Measurements from ENCODE around the gene KANK3. TPM values are rescaled to one million over a fixed set of nuclear protein-coding genes. Genes with fewer than 3 reads are reported as not detected.

The KANK3 gene
- polyA plus RNA-seq, 3 donors, result 0.15 TPM; not detected in 2

GRCh38 chr19:8361921-8362793, 19.1 kb upstream of the KANK3 start:
- Histone ChIP-seq H3K36me3 (replicated peaks in 1 of 2; ENCODE audit: control insufficient read depth in 1 of 2, insufficient read depth in 2 of 2, low read length in 2 of 2) (no peaks in the 10 kb centered on the region), H2AFZ (ENCODE audit: insufficient read depth, low read depth, low read length, poor library complexity, severe bottlenecking) (no peak overlapping the region), H3K4me2 (replicated peaks; ENCODE audit: extremely low read depth, low read length, poor library complexity, severe bottlenecking) (no peak overlapping the region), H3K27me3 (ENCODE audit: control insufficient read depth in 2 of 2, insufficient read depth in 2 of 2, low read length in 2 of 2) (peaks cover 12 to 53% of the 10 kb centered on the region in 2 donors), H4K20me1 (ENCODE audit: insufficient read depth, low read length) (no peaks in the 10 kb centered on the region), H3K9me3 (replicated peaks in 1 of 2; ENCODE audit: control insufficient read depth in 1 of 2, insufficient read depth in 1 of 2, low read length in 2 of 2) (peaks cover 0 to 13% of the 10 kb centered on the region in 2 donors), H3K4me1 (ENCODE audit: control insufficient read depth in 1 of 2, insufficient read depth in 2 of 2, low read length in 2 of 2) (peaks cover 14 to 15% of the 10 kb centered on the region in 2 donors), H3K4me3 (replicated peaks in 1 of 3; ENCODE audit: low read depth in 2 of 3, low read length in 3 of 3) (no peak overlapping the region), H3K27ac (ENCODE audit: low read depth in 1 of 2, low read length in 2 of 2) (no peak overlapping the region), H3K9ac (ENCODE audit: insufficient read depth, low read length, poor library complexity, severe bottlenecking) (no peak overlapping the region), H3K79me2 (ENCODE audit: insufficient read depth, low read length) (no peaks in the 10 kb centered on the region)
- WGBS (ENCODE audit: insufficient coverage), result 0% methylated on average over 2 of the region's 12 CpGs
- H3K4me3 Mint-ChIP-seq, result peak overlapping the region in 1 of 2 donors; percentile 8
- peaks cover 0 to 1% of the 10 kb centered on the region in 2 donors for H3K36me3 Mint-ChIP-seq
- peaks cover 25% of the 10 kb centered on the region for H3K4me1 Mint-ChIP-seq
- peak; percentile 35 to 70 (median 45) for DNase-seq
- intact Hi-C loops (cut with micrococcal nuclease), result no loop called here
- no peak for TF ChIP-seq CTCF (IDR thresholded peaks at IDR 0.05)
- peaks cover 53 to 69% (median 68%) of the 10 kb centered on the region in 3 donors for H3K27me3 Mint-ChIP-seq (ENCODE audit: low read depth in 3 of 3)
- H3K27ac Mint-ChIP-seq, result peak overlapping the region in 5 of 7 donors; percentile 37 to 74 (median 67)
- peaks cover 0 to 11% (median 4%) of the 10 kb centered on the region in 7 donors for H3K9me3 Mint-ChIP-seq

- H3K36me3 Mint-ChIP-seq, result peaks cover 0 to 1% of the 10 kb centered on the region in 2 donors
- DNase-seq, result no peak
- peaks cover 33% of the 10 kb centered on the region for H3K4me1 Mint-ChIP-seq
- H2AFZ ChIP-seq (ENCODE audit: insufficient read depth, low read depth, low read length, poor library complexity, severe bottlenecking), result no peak overlapping the region
- H3K4me3 ChIP-seq (replicated peaks in 1 of 3; ENCODE audit: low read depth in 2 of 3, low read length in 3 of 3), result no peak overlapping the region
- H3K4me1 ChIP-seq (ENCODE audit: control insufficient read depth in 1 of 2, insufficient read depth in 2 of 2, low read length in 2 of 2), result peaks cover 14 to 15% of the 10 kb centered on the region in 2 donors
- no peaks in the 10 kb centered on the region for H3K79me2 ChIP-seq (ENCODE audit: insufficient read depth, low read length)
- peaks cover 0 to 11% (median 2%) of the 10 kb centered on the region in 7 donors for H3K9me3 Mint-ChIP-seq
- intact Hi-C loops (cut with micrococcal nuclease), result no loop called here
- no peaks in the 10 kb centered on the region for H4K20me1 ChIP-seq (ENCODE audit: insufficient read depth, low read length)
- no peak overlapping the region for H3K27ac ChIP-seq (ENCODE audit: low read depth in 1 of 2, low read length in 2 of 2)
- H3K27me3 ChIP-seq (ENCODE audit: control insufficient read depth in 2 of 2, insufficient read depth in 2 of 2, low read length in 2 of 2), result peaks cover 12 to 35% of the 10 kb centered on the region in 2 donors
- peaks cover 43 to 56% (median 52%) of the 10 kb centered on the region in 3 donors for H3K27me3 Mint-ChIP-seq (ENCODE audit: low read depth in 3 of 3)
- WGBS (ENCODE audit: insufficient coverage), result 79% methylated on average over 5 of the region's 8 CpGs
- peaks cover 0 to 13% of the 10 kb centered on the region in 2 donors for H3K9me3 ChIP-seq (replicated peaks in 1 of 2; ENCODE audit: control insufficient read depth in 1 of 2, insufficient read depth in 1 of 2, low read length in 2 of 2)
- no peak overlapping the region for H3K27ac Mint-ChIP-seq
- no peak overlapping the region for H3K4me2 ChIP-seq (replicated peaks; ENCODE audit: extremely low read depth, low read length, poor library complexity, severe bottlenecking)
- TF ChIP-seq CTCF (IDR thresholded peaks at IDR 0.05), result no peak
- H3K9ac ChIP-seq (ENCODE audit: insufficient read depth, low read length, poor library complexity, severe bottlenecking), result no peak overlapping the region
- peak overlapping the region in 1 of 2 donors; percentile 21 for H3K4me3 Mint-ChIP-seq
- H3K36me3 ChIP-seq (replicated peaks in 1 of 2; ENCODE audit: control insufficient read depth in 1 of 2, insufficient read depth in 2 of 2, low read length in 2 of 2), result no peaks in the 10 kb centered on the region
Measured at GRCh38 chr19:8360196-8360595, 17.1 kb upstream of the KANK3 start.

All from CD14-positive monocyte (primary cell).